ENCODE results near the gene POFUT1.

GRCh38 chr20:32215729-32216128, 8.0 kb downstream of the POFUT1 start:
- TF ChIP-seq EZH2 (IDR thresholded peaks at IDR 0.05; ENCODE audit: insufficient read depth, low read length) (no peak), CTCF (IDR thresholded peaks at IDR 0.05; ENCODE audit: insufficient read depth, low read depth, low read length) (no peak)

Measured in astrocyte (in vitro differentiated cells and primary cell).